GM19099 (cell line): Measurements from ENCODE around the gene CTDSP2.
A peak's percentile ranks its signal among the peaks of the same experiment; 100 is the strongest.

Experiments used
- POLR2A ChIP-seq: IDR thresholded peaks from 3 replicates; pipeline ENCODE4 v1.6.1; 2011; ENCODE audit warnings: low read depth; ENCODE audit not compliant: insufficient read length; ENCODE audit errors: extremely low read depth

Gene CTDSP2

DNA sequence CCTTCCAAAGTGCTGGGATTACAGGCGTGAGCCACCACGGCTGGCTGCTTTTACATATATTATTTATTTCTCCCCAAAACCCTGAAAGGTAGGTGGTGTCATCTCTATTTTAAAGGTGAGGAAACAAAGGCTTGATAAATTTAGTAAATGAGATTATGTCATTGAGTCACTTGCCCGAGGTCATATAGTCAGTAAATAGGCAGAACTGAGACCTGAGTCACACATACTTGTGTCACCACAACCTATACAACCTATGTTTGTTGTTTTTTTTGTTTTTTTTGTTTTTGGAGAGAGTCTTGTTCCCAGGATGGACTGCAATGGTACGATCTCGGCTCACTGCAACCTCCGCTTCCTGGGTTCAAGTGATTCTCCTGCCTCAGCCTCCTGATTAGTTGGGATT is 51.2 kb downstream of the CTDSP2 start:
- no peak for TF ChIP-seq POLR2A

DNA sequence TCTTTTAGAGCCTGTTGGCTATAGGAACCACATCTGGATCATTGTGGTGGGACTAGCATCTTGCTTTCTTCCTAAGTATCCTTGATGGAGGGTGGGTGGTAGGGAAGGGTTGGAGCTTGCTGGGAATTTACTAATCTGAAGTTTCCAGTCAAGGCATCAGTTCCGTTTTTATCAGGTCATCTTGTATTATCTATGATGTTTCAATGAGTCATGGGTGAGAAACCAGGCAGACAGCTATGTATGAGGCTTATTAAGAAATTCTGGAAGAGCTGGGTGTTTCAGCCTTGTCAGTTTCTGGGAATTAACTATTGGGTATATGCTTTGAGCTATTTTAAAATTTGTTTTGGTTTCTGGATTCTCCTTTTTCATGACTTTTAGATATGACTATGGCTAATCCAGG is 52.6 kb downstream of the CTDSP2 start:
- TF ChIP-seq POLR2A: no peak

DNA sequence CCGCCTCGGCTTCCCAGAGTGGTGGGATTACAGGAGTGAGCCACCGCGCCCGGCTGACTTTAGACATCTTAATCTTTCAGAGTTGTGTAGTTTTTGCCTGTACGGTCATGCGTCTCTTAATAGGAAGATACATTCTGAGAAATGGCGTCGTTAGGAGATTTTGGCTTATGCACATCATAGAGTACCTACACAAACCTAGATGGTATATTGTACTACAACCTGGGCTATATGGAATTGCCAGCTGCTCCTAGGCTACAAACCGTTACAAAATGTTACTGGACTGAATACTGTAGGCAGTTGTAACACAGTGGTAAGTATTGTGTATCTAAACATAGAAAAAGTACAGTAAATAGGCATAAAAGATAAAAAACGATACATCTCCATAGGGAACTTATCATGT is 62.7 kb downstream of the CTDSP2 start:
- TF ChIP-seq POLR2A: no peak

DNA sequence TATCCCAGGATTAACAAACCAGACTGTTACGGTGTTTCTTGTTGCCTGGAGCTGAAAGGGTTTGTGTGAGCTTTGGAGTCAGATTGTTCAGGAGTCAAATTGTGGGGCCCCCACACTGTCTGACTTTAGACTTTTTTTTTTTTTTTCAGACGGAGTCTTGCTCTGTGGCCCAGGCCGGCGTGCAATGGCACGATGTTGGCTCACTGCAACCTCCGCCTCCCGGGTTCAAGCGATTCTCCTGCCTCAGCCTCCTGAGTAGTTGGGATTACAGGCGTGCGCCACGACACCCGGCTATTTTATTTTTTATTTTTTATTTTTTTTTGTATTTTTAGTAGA is 63.1 kb downstream of the CTDSP2 start:
- no peak for TF ChIP-seq POLR2A

- TF ChIP-seq POLR2A: peak; percentile 90
These were observed 63.7 kb downstream of the CTDSP2 start, which contains the start of gene TSFM for GRCh38 chr12:57782608-57783465. Gene TSFM, plus strand, starts transcription at chr12:57782787. Its CDS starts 15 bp downstream, at chr12:57782802.

DNA sequence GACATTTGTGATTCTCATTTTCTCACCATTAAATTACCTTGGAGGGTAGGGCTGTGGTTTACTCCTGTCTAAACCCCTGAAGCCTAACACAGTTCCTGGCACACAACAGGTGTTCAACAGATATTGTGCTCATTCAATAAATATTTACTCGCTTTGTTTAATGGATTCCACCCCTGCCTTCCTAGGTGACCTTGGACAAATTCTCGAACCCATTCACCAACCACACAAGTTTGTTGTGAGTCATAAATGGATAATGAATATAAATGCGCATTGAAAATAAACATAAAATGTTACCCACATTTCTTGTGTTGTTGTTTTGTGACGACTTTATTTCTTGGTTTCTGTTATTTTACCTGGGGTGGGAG is 64.3 kb downstream of the CTDSP2 start:
- TF ChIP-seq POLR2A: no peak

GRCh38 chr12:57781801-57782200 is 64.7 kb downstream of the CTDSP2 start:
- no peak for TF ChIP-seq POLR2A

DNA sequence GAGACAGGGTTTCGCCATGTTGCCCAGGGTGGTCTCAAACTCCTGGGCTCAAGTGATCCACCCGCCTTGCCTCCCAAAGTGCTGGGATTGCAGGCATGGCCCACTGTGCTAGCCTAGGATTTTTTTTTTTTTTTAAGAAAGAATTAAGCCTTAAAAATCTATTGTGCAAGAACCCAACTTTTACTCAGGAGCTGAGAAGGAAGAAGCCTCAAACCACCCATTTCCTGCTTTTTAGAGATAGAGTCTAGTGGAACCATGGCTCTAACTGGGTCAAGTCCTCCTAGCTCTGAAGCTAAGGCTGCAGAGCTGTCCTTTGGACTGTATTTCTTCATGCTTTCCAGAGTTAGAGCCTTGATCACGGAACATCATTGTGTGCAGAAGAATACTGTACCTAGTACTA is 65.3 kb downstream of the CTDSP2 start:
- no peak for TF ChIP-seq POLR2A

DNA sequence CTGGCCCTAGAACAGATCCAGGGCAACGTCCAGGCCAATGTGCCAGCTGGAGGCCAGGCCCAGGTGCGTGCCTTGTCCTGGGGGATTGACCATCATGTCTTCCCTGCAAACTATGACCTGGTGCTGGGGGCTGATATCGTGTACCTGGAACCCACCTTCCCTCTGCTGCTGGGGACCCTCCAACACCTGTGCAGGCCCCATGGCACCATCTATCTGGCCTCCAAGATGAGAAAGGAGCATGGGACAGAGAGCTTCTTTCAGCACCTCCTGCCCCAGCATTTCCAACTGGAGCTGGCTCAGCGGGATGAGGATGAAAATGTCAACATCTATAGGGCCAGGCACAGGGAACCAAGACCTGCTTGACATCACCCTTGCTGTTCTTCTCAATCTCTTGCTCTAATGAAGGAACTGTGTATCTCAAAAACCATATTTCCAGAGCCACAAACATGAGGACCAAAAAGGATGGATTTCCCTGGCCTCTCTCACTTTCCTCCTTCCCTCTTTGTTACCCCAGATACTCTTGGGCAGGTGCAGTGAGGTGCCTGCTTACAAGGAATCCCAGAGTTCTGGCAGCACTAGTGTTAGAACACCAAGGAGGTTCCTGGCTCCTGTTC is 66.1 kb downstream of the CTDSP2 start:
- no peak for TF ChIP-seq POLR2A

DNA sequence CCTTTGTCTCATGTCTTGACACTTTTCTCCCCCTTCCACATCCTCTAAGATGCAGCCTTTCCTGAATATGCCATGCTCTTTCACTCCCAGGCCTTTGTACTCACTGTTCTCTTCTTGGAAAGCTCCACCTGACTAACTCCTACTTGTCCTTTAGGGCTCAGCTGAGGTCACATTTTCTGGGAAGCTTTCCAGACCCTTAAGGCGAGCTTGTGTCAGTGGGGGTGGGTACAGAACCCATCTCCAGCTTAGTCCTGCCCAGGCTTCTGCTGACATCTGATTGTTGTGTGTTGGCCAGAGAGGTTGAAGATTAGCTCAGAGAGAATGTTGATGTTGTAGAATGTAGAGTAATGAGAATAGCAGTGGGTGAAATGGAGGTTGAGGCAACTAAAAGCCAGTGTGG is 66.8 kb downstream of the CTDSP2 start:
- no peak for TF ChIP-seq POLR2A

DNA sequence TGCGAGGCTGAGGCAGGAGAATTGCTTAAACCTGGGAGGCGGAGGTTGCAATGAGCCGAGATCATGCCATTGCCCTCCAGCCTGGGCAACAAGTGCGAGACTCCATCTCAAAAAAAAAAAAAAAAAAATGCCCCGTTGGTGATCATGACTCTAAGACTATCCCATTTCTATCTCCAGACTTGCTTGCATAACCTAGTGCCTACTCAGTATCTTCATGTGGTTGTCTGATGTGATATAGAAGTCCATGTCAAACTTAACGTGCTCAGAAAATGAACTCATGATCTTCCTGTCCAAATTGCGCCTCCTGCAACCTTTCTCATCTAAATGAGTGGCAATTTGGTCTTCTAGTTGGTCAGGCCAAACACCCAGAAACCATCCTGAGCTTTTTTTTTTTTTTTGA is 68.6 kb downstream of the CTDSP2 start:
- no peak for TF ChIP-seq POLR2A

GRCh38 chr12:57777367-57777766 is 69.2 kb downstream of the CTDSP2 start:
- no peak for TF ChIP-seq POLR2A

- no peak for TF ChIP-seq POLR2A
These were observed 70.3 kb downstream of the CTDSP2 start for GRCh38 chr12:57776247-57776587.

- no peak for TF ChIP-seq POLR2A
These were observed 70.8 kb downstream of the CTDSP2 start for GRCh38 chr12:57775563-57776246.

- no peak for TF ChIP-seq POLR2A
These were observed 71.5 kb downstream of the CTDSP2 start for GRCh38 chr12:57775044-57775443.

DNA sequence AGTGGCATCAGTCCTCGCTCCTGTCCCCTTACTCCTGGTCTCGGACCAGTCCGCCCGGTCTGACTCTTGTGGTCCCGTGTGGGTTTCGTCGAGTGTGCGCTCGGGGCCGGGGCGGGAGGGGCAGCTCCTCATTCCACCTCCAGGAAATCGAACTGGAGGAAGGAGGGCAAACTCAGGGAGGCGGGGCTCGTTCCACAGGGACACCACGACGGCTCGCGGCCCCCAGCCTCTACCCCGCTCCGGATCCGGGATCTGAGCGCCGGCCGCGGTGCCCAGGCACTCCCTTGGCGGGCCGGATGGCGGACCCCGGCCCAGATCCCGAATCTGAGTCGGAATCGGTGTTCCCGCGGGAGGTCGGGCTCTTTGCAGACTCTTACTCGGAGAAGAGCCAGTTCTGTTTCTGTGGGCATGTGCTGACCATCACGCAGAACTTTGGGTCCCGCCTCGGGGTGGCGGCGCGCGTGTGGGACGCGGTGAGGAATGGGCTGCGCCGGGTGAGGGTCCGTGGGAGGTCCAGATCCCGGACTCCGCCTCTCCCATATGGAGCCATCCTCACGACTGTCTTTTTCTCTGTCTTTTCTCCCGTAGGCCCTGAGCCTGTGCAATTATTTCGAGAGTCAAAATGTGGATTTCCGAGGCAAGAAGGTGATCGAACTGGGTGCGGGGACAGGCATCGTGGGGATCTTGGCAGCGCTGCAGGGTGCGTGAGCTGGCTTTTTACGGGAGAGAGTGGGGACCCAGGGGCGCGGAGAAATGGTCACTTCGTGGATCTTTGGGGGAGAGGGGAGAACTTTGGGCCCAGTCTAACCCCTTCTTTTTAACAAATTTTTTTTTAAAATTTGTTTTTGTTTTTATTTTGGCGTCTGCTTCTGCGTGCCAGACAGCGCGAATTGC is 73.9 kb downstream of the CTDSP2 start, which contains the start of gene EEF1AKMT3:
TSS of gene EEF1AKMT3 (plus strand) at position 186 of the 894 bp plus-strand sequence. CDS start at position 297, 111 bp downstream.
- TF ChIP-seq POLR2A: no peak
